ENCODE data around the gene NNAT. TPM values are rescaled to one million over a fixed set of nuclear protein-coding genes. Genes with fewer than 3 reads are reported as not detected.

The NNAT gene
- total RNA-seq, 1 donor from 2014 or later, result 87.4 TPM

GRCh38 chr20:37518059-37518458, 3.0 kb upstream of the NNAT start:
- H3K27ac Mint-ChIP-seq, result no peak overlapping the region
- H3K4me3 Mint-ChIP-seq (ENCODE audit: low read depth), result no peak overlapping the region
- DNase-seq (ENCODE audit: low spot score, unreplicated experiment), result no peak
- TF ChIP-seq CTCF (IDR thresholded peaks at IDR 0.05; ENCODE audit: unreplicated experiment), result no peak
- peaks cover 19% of the 10 kb centered on the region for H3K4me1 Mint-ChIP-seq (ENCODE audit: low read depth)
- H3K36me3 Mint-ChIP-seq (ENCODE audit: insufficient read depth), result peaks cover 18% of the 10 kb centered on the region
- no peaks in the 10 kb centered on the region for H3K9me3 Mint-ChIP-seq (ENCODE audit: low read depth)
- H3K27me3 Mint-ChIP-seq, result no peaks in the 10 kb centered on the region

- Mint-ChIP-seq H3K9me3 (ENCODE audit: low read depth) (no peaks in the 10 kb centered on the region), H3K27me3 (no peaks in the 10 kb centered on the region), H3K4me3 (ENCODE audit: low read depth) (no peak overlapping the region), H3K4me1 (ENCODE audit: low read depth) (peaks cover 22% of the 10 kb centered on the region), H3K36me3 (ENCODE audit: insufficient read depth) (peaks cover 22% of the 10 kb centered on the region), H3K27ac (no peak overlapping the region)
- no peak for DNase-seq (ENCODE audit: low spot score, unreplicated experiment)
- no peak for TF ChIP-seq CTCF (IDR thresholded peaks at IDR 0.05; ENCODE audit: unreplicated experiment)
These were observed 2.2 kb upstream of the NNAT start for GRCh38 chr20:37518606-37519507.

- DNase-seq (ENCODE audit: low spot score, unreplicated experiment), result no peak
- no peak overlapping the region for H3K27ac Mint-ChIP-seq
- H3K36me3 Mint-ChIP-seq (ENCODE audit: insufficient read depth), result peaks cover 20% of the 10 kb centered on the region
- H3K9me3 Mint-ChIP-seq (ENCODE audit: low read depth), result no peaks in the 10 kb centered on the region
- no peaks in the 10 kb centered on the region for H3K27me3 Mint-ChIP-seq
- H3K4me3 Mint-ChIP-seq (ENCODE audit: low read depth), result peak overlapping the region; percentile 81
- peaks cover 30% of the 10 kb centered on the region for H3K4me1 Mint-ChIP-seq (ENCODE audit: low read depth)
- peak; percentile 31 for TF ChIP-seq CTCF (IDR thresholded peaks at IDR 0.05; ENCODE audit: unreplicated experiment)
These were observed 1.3 kb upstream of the NNAT start for GRCh38 chr20:37519508-37520418.

GRCh38 chr20:37520419-37520955, 563 bp upstream of the NNAT start:
- DNase-seq (ENCODE audit: low spot score, unreplicated experiment), result no peak
- H3K27ac Mint-ChIP-seq, result peak overlapping the region; percentile 93

More at GRCh38 chr20:37520419-37520955, 563 bp upstream of the NNAT start:
- Mint-ChIP-seq H3K27me3 (no peaks in the 10 kb centered on the region), H3K4me1 (ENCODE audit: low read depth) (peaks cover 37% of the 10 kb centered on the region), H3K9me3 (ENCODE audit: low read depth) (no peaks in the 10 kb centered on the region), H3K36me3 (ENCODE audit: insufficient read depth) (peaks cover 20% of the 10 kb centered on the region), H3K4me3 (ENCODE audit: low read depth) (peak overlapping the region; percentile 81)
- no peak for TF ChIP-seq CTCF (IDR thresholded peaks at IDR 0.05; ENCODE audit: unreplicated experiment)

All from progenitor cell of endocrine pancreas (in vitro differentiated cells).